ENCODE measurements around the gene TUT4. TPM values are rescaled to one million over a fixed set of nuclear protein-coding genes. Genes with fewer than 3 reads are reported as not detected.

TUT4 gene
- total RNA-seq, 1 donor: 44.2 TPM

GRCh38 chr1:52385376-52385775, 167.5 kb downstream of the TUT4 start:
- no peaks in the 10 kb centered on the region for H3K27me3 ChIP-seq (ENCODE audit: insufficient read depth, low read length)
- H3K36me3 ChIP-seq (ENCODE audit: insufficient read depth, low read length): peaks cover 4% of the 10 kb centered on the region
- no peaks in the 10 kb centered on the region for H4K20me1 ChIP-seq (ENCODE audit: insufficient read depth, low read length)
- no peak overlapping the region for H3K4me2 ChIP-seq (ENCODE audit: insufficient read depth, low read length)
- H3K9me3 ChIP-seq (ENCODE audit: low read depth, low read length): no peaks in the 10 kb centered on the region
- no peak overlapping the region for H3K4me3 ChIP-seq (ENCODE audit: insufficient read depth, low read length)
- DNase-seq (ENCODE audit: insufficient read length, low spot score, missing footprints): no peak
- H3K27ac ChIP-seq (ENCODE audit: low read depth, low read length): no peak overlapping the region
- no peaks in the 10 kb centered on the region for H3K79me2 ChIP-seq (ENCODE audit: insufficient read depth, low read length)
- TF ChIP-seq CTCF (IDR thresholded peaks at IDR 0.05; ENCODE audit: extremely low read depth, low read depth, low read length): no peak
- no peak overlapping the region for H2AFZ ChIP-seq (ENCODE audit: low read length)
- no peaks in the 10 kb centered on the region for H3K4me1 ChIP-seq (ENCODE audit: insufficient read depth, low read length)

Other genes starting within 250 kb of the TUT4 start
- 39.8 and 41.6 TPM in 2 replicates for gene CC2D1B, start 186.9 kb downstream of the TUT4 start, total RNA-seq
- gene ORC1, start 148.7 kb downstream of the TUT4 start, total RNA-seq: 0.72 and 1.2 TPM in 2 replicates
- gene PRPF38A, start 148.5 kb downstream of the TUT4 start, total RNA-seq: 6.2 and 7.7 TPM in 2 replicates
- gene GPX7, start 49.3 kb upstream of the TUT4 start, total RNA-seq: 73.5 and 74.0 TPM in 2 replicates
- gene SHISAL2A, start 80.1 kb upstream of the TUT4 start, total RNA-seq: not detected in 2 replicates
- 14.7 and 14.8 TPM in 2 replicates for gene COA7, start 145.3 kb upstream of the TUT4 start, total RNA-seq
- 60.8 and 66.6 TPM in 2 replicates for gene ZYG11B, start 173.4 kb upstream of the TUT4 start, total RNA-seq